Erythroblast (primary cell): ENCODE measurements around the gene LRRC8A.

Experiments
- GATA1 ChIP-seq: IDR thresholded peaks from 2 replicates; pipeline ENCODE4 v1.6.1; 2011; ENCODE audit warnings: low read depth, mild to moderate bottlenecking, control low read depth, low read length, moderate library complexity
- POLR2A ChIP-seq: IDR thresholded peaks from 2 replicates; pipeline ENCODE4 v1.6.1; 2011; ENCODE audit warnings: mild to moderate bottlenecking, low read length

GRCh38 chr9:128902351-128903078 lies 20.6 kb downstream of the LRRC8A start:
- TF ChIP-seq POLR2A: peak; percentile 22
- no peak for TF ChIP-seq GATA1
